Loucy (cell line): ENCODE data around the gene CACNA1A.

Source experiments
- CTCF ChIP-seq: fragments of 200-600 bp; sonication (generic); conservative IDR thresholded peaks from 2 replicates; pipeline ENCODE4 v1.5.1; 2014; ENCODE audit warnings: mild to moderate bottlenecking, antibody characterized with exemption, low read length
- EZH2phosphoT487 ChIP-seq: fragments of 200-600 bp; IDR thresholded peaks from 2 replicates; pipeline ENCODE4 v1.6.1; 2018; ENCODE audit warnings: antibody characterized with exemption, mild to moderate bottlenecking, moderate library complexity, borderline replicate concordance

GRCh38 chr19:13159713-13160112 is 346.6 kb downstream of the CACNA1A start:
- TF ChIP-seq EZH2phosphoT487 (no peak), CTCF (no peak)
